ENCODE measurements around the gene MYRIP. TPM values are rescaled to one million over a fixed set of nuclear protein-coding genes. Genes with fewer than 3 reads are reported as not detected.
"Not testable (repeated sequence)": the region's sequence is repeated elsewhere in the genome, so short reads cannot be mapped to it uniquely, and the experiment has no call there.

Gene MYRIP
- total and polyA plus RNA-seq, 8 donors = 1.4 to 11.2 (median 7.8) TPM

DNA sequence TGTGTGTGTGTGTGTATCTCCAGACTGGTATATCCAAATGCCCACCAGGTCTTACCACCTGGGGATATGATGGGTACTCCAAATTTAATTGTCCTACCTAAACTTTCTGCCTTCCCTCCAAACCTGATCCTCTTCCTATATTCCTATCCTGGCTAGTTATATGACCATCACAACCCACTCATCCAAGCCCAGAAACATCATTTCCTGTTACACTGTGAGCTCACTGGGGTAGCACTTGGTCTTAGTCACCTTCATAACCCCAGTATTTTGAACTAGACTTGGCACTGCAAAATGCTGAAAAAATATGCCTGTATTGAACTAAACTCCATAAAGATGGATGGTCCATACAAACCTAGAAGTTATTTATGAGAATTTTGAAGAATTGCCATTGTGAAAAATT, 321.3 kb downstream of the MYRIP start:
- no peak for ATAC-seq
- no peaks in the 10 kb centered on the region for H3K4me1 ChIP-seq
- no peaks in the 10 kb centered on the region for H3K36me3 ChIP-seq
- no peaks in the 10 kb centered on the region for H3K27me3 ChIP-seq
- TF ChIP-seq, protein P1, sequence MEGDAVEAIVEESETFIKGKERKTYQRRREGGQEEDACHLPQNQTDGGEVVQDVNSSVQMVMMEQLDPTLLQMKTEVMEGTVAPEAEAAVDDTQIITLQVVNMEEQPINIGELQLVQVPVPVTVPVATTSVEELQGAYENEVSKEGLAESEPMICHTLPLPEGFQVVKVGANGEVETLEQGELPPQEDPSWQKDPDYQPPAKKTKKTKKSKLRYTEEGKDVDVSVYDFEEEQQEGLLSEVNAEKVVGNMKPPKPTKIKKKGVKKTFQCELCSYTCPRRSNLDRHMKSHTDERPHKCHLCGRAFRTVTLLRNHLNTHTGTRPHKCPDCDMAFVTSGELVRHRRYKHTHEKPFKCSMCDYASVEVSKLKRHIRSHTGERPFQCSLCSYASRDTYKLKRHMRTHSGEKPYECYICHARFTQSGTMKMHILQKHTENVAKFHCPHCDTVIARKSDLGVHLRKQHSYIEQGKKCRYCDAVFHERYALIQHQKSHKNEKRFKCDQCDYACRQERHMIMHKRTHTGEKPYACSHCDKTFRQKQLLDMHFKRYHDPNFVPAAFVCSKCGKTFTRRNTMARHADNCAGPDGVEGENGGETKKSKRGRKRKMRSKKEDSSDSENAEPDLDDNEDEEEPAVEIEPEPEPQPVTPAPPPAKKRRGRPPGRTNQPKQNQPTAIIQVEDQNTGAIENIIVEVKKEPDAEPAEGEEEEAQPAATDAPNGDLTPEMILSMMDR (IDR thresholded peaks at IDR 0.05) = no peak
- DNase-seq = no peak
- H3K4me3 ChIP-seq = no peak overlapping the region
- FAIRE-seq = no peak
- intact Hi-C loops (cut with DNase I) = no loop called here
- H3K27ac ChIP-seq = no peak overlapping the region
- no peaks in the 10 kb centered on the region for H3K9me3 ChIP-seq

DNA sequence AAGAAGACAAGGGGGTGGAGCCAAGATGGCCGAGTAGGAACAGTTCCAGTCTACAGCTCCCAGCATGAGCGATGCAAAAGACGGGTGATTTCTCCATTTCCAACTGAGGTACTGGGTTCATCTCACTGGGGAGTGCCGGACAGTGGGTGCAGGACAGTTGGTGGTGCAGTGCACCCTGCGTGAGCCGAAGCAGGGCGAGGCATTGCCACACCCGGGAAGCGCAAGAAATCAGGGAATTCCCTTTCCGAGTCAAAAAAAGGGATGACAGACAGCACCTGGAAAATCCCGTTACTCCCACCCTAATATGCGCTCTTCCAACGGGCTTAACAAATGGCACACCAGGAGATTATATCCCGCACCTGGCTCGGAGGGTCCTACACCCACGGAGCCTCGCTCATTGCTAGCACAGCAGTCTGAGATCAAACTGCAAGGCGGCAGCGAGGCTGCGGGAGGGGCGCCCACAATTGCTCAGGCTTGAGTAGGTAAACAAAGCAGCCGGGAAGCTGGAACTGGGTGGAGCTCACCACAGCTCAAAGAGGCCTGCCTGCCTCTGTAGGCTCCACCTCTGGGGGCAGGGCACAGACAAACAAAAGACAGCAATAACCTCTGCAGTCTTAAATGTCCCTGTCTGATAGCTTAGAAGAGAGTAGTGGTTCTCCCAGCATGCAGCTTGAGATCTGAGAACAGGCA, 324.6 kb downstream of the MYRIP start:
- H3K27me3 ChIP-seq; DNase-seq; intact Hi-C loops (cut with DNase I); H3K4me3 ChIP-seq; H3K9me3 ChIP-seq; H3K27ac ChIP-seq; H3K36me3 ChIP-seq; ATAC-seq; FAIRE-seq; H3K4me1 ChIP-seq: not testable (repeated sequence)
- 92 to 97% methylated on average over 22 of the region's 22 CpGs for WGBS, 2 donors

DNA sequence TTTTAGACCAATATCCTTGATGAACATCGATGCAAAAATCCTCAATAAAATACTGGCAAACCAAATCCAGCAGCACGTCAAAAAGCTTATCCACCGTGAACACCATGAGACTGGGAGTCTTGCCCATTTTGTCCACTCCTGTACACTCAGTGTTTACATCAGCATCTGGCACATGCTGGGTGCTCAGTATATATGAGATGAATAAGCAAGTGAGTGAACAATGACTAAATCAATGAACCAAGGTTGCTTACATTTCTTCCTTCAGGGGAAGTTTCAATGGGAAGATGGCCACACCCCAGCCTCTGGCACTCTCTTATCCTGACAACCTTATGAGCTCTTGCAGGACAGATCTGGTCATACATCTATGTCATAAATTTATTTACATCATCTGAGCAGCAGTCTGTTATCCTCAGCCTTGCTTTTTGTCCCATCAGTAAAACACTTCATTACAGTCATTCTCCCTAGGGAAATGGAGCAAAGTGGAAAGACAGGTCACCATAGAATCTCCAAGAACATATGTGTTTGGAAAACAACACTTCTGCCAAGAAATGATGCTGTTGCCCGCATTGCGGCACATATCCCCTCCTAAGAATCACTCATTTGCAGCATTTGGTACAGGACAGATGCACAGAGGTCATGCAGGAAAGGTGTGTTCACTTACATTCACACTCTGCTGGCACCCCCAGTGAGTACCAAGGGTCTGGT, 328.3 kb downstream of the MYRIP start:
- WGBS, 2 donors = 74 to 83% methylated on average over 5 of the region's 5 CpGs
- TF ChIP-seq, protein P1 (IDR thresholded peaks at IDR 0.05) = no peak
- Histone ChIP-seq H3K27ac (no peak overlapping the region), H3K4me3 (no peak overlapping the region), H3K4me1 (no peaks in the 10 kb centered on the region), H3K27me3 (no peaks in the 10 kb centered on the region), H3K36me3 (no peaks in the 10 kb centered on the region), H3K9me3 (no peaks in the 10 kb centered on the region)
- intact Hi-C loops (cut with DNase I) = no loop called here
- DNase-seq (no peak), ATAC-seq (no peak), FAIRE-seq (no peak)

DNA sequence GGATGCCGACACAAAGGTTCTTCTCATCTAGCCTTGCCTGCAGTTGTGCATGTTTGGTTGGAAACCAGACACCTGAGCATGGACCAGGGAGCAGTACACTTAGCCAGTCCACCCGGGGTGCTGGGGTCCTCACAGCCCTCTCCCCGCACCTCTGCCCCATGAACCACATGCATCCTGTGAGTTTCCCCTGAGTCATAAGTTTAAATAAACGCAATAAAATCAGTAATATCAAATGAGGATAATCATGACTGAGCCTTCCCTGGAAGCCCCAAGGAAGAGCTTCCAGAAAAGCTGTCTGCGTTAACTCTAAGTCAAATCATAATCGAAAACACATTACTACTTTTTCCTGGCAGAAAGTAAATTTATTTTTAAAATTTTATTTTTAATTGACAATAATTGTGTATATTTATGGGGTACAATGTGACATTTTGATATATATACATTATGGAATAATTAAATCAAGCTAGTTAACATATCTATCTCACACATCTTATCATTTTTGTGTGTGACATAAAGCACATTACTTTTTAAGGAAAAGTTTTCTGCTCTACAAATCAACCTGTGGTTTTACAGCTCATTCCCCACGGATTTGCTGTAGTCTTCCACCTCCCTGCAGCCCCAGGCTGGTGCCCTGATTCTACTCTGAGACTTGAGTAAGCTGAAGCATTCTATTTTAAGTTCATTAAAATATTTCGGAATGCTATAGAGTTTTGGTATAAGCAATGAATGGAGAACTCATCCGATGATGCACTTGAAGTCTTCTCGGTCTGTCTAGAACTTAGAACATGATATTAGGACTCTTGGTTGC, 334.1 kb downstream of the MYRIP start:
- DNase-seq (no peak), FAIRE-seq (no peak), ATAC-seq (no peak)
- Histone ChIP-seq H3K4me1 (no peaks in the 10 kb centered on the region), H3K36me3 (no peaks in the 10 kb centered on the region), H3K9me3 (no peaks in the 10 kb centered on the region), H3K4me3 (no peak overlapping the region), H3K27me3 (no peaks in the 10 kb centered on the region), H3K27ac (no peak overlapping the region)
- TF ChIP-seq, protein P1 (IDR thresholded peaks at IDR 0.05) = no peak
- intact Hi-C loops (cut with DNase I) = no loop called here
- WGBS, 2 donors = 90 to 93% methylated on average over 10 of the region's 10 CpGs

DNA sequence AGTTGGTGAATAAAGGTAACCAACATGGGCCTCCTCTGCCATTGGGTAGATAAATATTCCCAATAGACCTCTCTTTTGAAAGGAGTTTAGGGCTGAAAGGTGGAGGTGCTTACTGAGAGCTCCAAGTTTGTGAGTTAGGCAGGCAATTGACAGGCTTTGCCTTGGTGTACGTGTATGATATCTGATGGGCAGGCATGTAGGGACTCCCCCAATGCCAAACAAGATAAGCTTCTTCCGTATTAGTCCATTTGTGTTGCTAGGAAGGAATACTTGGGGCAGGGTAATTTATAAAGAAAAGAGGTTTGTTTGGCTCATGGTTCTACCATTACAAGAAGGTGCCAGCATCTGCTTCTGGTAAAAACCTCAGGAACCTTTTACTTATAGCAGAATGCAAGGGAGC, 339.4 kb downstream of the MYRIP start:
- no peaks in the 10 kb centered on the region for H3K9me3 ChIP-seq
- ATAC-seq = peak; percentile 51 to 77 (median 58)
- TF ChIP-seq, protein P1 (IDR thresholded peaks at IDR 0.05) = no peak
- no peaks in the 10 kb centered on the region for H3K4me1 ChIP-seq
- FAIRE-seq = no peak
- DNase-seq = no peak
- H3K36me3 ChIP-seq = no peaks in the 10 kb centered on the region
- WGBS, 2 donors = 34 to 40% methylated on average over 2 of the region's 2 CpGs
- intact Hi-C loops (cut with DNase I) = no loop called here
- H3K27ac ChIP-seq = no peak overlapping the region
- H3K4me3 ChIP-seq = no peak overlapping the region
- no peaks in the 10 kb centered on the region for H3K27me3 ChIP-seq

All from pancreas (tissue), 10 donors.